IMR-90 (cell line): ENCODE data around the gene GRIA3. TPM values are rescaled to one million over a fixed set of nuclear protein-coding genes. Genes with fewer than 3 reads are reported as not detected.

ENCODE experiments used
- ATAC-seq: fragments of 200-7000 bp; cut with Tn5 transposase; 2 replicates; pipeline ENCODE4 v1.9.1; 2020; ENCODE audit warnings: low read depth, mild to moderate bottlenecking, moderate library complexity
- BruUV-seq: library from RNA; stranded (reverse); fragments of 400-500 nt; replicated peaks from 2 replicates; lab custom pipeline; 2021; lab: Mats Ljungman, UMichigan
- CTCF ChIA-PET: fragments of 300-600 bp; formaldehyde crosslinking; extraction: SDS; loops from one replicate; lab custom pipeline; 2021; ENCODE audit warnings: antibody characterized with exemption; lab: Yijun Ruan, JAX
- POLR2A ChIA-PET: fragments of 300-600 bp; sonication (Branson Sonifier 250); formaldehyde crosslinking; loops from one replicate; lab custom pipeline; 2022; ENCODE audit warnings: antibody characterized with exemption; ENCODE audit not compliant: unreplicated experiment; lab: Charles Lee
- DNase-seq: peaks from one replicate; pipeline ENCODE4 v3.0.0; 2013
- H2AFZ ChIP-seq: replicated peaks from 2 replicates; pipeline ENCODE3; 2013; ENCODE audit warnings: low read length, mild to moderate bottlenecking; ENCODE audit not compliant: poor library complexity
- H2AK5ac ChIP-seq: 2 replicates; pipeline ENCODE4 v1.6.1; 2013; ENCODE audit warnings: low read depth, low read length, inconsistent platforms
- H2AK9ac ChIP-seq: replicated peaks from 2 replicates; pipeline ENCODE3; 2013; ENCODE audit warnings: mild to moderate bottlenecking, low read depth, low read length, moderate library complexity; ENCODE audit not compliant: poor library complexity
- H2BK120ac ChIP-seq: 2 replicates; pipeline ENCODE4 v1.6.1; 2013; ENCODE audit warnings: low read depth, low read length, inconsistent platforms
- H2BK15ac ChIP-seq: 3 replicates; pipeline ENCODE4 v1.6.1; 2013; ENCODE audit warnings: low read depth, low read length, inconsistent platforms
- H2BK20ac ChIP-seq: 2 replicates; pipeline ENCODE4 v1.6.1; 2013; ENCODE audit warnings: low read depth, mild to moderate bottlenecking, inconsistent platforms, low read length, moderate library complexity
- H2BK5ac ChIP-seq: 2 replicates; pipeline ENCODE4 v1.6.1; 2013; ENCODE audit warnings: mild to moderate bottlenecking, low read depth, low read length, inconsistent platforms; ENCODE audit not compliant: poor library complexity, severe bottlenecking
- H3K14ac ChIP-seq: replicated peaks from 2 replicates; pipeline ENCODE4 v1.6.1; 2013; ENCODE audit warnings: low read depth, low read length, inconsistent platforms
- H3K18ac ChIP-seq: 2 replicates; pipeline ENCODE4 v1.6.1; 2013; ENCODE audit warnings: low read depth, low read length, control low read depth
- H3K23ac ChIP-seq: 2 replicates; pipeline ENCODE4 v1.6.1; 2013; ENCODE audit warnings: low read depth, low read length, inconsistent platforms
- H3K27ac ChIP-seq: 2 replicates; pipeline ENCODE4 v1.5.1; 2013; ENCODE audit warnings: mild to moderate bottlenecking, control low read depth, low read length; ENCODE audit not compliant: insufficient read depth
- H3K27me3 ChIP-seq: 2 replicates; pipeline ENCODE4 v1.6.1; 2013; ENCODE audit warnings: low read length; ENCODE audit not compliant: control insufficient read depth, insufficient read depth
- H3K36me3 ChIP-seq: 2 replicates; pipeline ENCODE4 v1.6.1; 2013; ENCODE audit warnings: low read length, mixed read lengths; ENCODE audit not compliant: control insufficient read depth, insufficient read depth
- H3K4ac ChIP-seq: 2 replicates; pipeline ENCODE4 v1.6.1; 2013; ENCODE audit warnings: low read depth, low read length, inconsistent platforms
- H3K4me1 ChIP-seq: 2 replicates; pipeline ENCODE4 v1.6.1; 2013; ENCODE audit warnings: low read length, mixed read lengths; ENCODE audit not compliant: control insufficient read depth, insufficient read depth
- H3K4me2 ChIP-seq: 2 replicates; pipeline ENCODE4 v1.6.1; 2013; ENCODE audit warnings: low read depth, mild to moderate bottlenecking, control low read depth, low read length, moderate library complexity
- H3K4me3 ChIP-seq: 2 replicates; pipeline ENCODE4 v1.5.1; 2013; ENCODE audit warnings: low read depth, mild to moderate bottlenecking, control low read depth, low read length, moderate library complexity; ENCODE audit not compliant: insufficient read depth
- H3K56ac ChIP-seq: 2 replicates; pipeline ENCODE4 v1.6.1; 2013; ENCODE audit warnings: low read length, inconsistent platforms; ENCODE audit not compliant: insufficient read depth; ENCODE audit errors: extremely low read depth
- H3K79me1 ChIP-seq, 2 experiments: 2 replicates each; pipeline ENCODE4 v1.6.1; 2013; ENCODE audit warnings: low read length in 2 of 2, inconsistent platforms in 1 of 2, low read depth in 1 of 2
- H3K9ac ChIP-seq: 2 replicates; pipeline ENCODE4 v1.6.1; 2013; ENCODE audit warnings: low read depth, low read length, control low read depth
- H3K9me1 ChIP-seq: 2 replicates; pipeline ENCODE4 v1.6.1; 2013; ENCODE audit warnings: low read length, inconsistent platforms; ENCODE audit not compliant: insufficient read depth
- H3K9me3 ChIP-seq: 2 replicates; pipeline ENCODE4 v1.6.1; 2013; ENCODE audit warnings: low read length; ENCODE audit not compliant: control insufficient read depth, insufficient read depth
- H4K20me1 ChIP-seq: 2 replicates; pipeline ENCODE4 v1.6.1; 2013; ENCODE audit warnings: low read length, inconsistent platforms; ENCODE audit not compliant: insufficient read depth
- H4K5ac ChIP-seq: 2 replicates; pipeline ENCODE4 v1.6.1; 2013; ENCODE audit warnings: mild to moderate bottlenecking, low read depth, low read length, control low read depth
- H4K8ac ChIP-seq, 2 experiments: 2 replicates each; pipeline ENCODE4 v1.6.1; 2013; ENCODE audit warnings: low read depth in 2 of 2, low read length in 2 of 2, control low read depth in 1 of 2, inconsistent platforms in 1 of 2
- H4K91ac ChIP-seq: 2 replicates; pipeline ENCODE4 v1.6.1; 2013; ENCODE audit warnings: low read depth, low read length, inconsistent platforms; ENCODE audit not compliant: insufficient read depth
- BHLHE40 ChIP-seq: fragments of 150-350 bp; IDR thresholded peaks from 2 replicates; pipeline ENCODE4 v1.6.1; 2016; ENCODE audit warnings: mild to moderate bottlenecking, low read depth, low read length
- CEBPB ChIP-seq: IDR thresholded peaks from 2 replicates; pipeline ENCODE4 v1.6.1; 2012; ENCODE audit warnings: low read depth, low read length, improper control_type of control experiment
- CHD1 ChIP-seq: IDR thresholded peaks from 2 replicates; pipeline ENCODE4 v1.6.1; 2012; ENCODE audit warnings: low read depth, low read length, improper control_type of control experiment
- CTCF ChIP-seq: conservative IDR thresholded peaks from 2 replicates; pipeline ENCODE4 v1.5.1; 2012; ENCODE audit warnings: mild to moderate bottlenecking, low read depth, low read length, improper control_type of control experiment
- ELK1 ChIP-seq: fragments of 150-350 bp; IDR thresholded peaks from 2 replicates; pipeline ENCODE4 v1.6.1; 2016; ENCODE audit warnings: low read depth, mild to moderate bottlenecking, low read length, moderate library complexity, borderline replicate concordance
- FOS ChIP-seq: fragments of 150-350 bp; IDR thresholded peaks from 2 replicates; pipeline ENCODE4 v1.6.1; 2016; ENCODE audit warnings: low read depth, low read length
- MAFK ChIP-seq: IDR thresholded peaks from 2 replicates; pipeline ENCODE4 v1.6.1; 2012; ENCODE audit warnings: low read depth, low read length, improper control_type of control experiment
- MAZ ChIP-seq: IDR thresholded peaks from 2 replicates; pipeline ENCODE4 v1.6.1; 2012; ENCODE audit warnings: low read depth, mild to moderate bottlenecking, low read length, improper control_type of control experiment, moderate library complexity, borderline replicate concordance
- MXI1 ChIP-seq: IDR thresholded peaks from 2 replicates; pipeline ENCODE4 v1.6.1; 2012; ENCODE audit warnings: low read depth, mild to moderate bottlenecking, low read length, moderate library complexity, borderline replicate concordance
- NFE2L2 ChIP-seq: fragments of 150-350 bp; IDR thresholded peaks from 2 replicates; pipeline ENCODE4 v1.6.1; 2016; ENCODE audit warnings: low read depth, mild to moderate bottlenecking, low read length
- POLR2A ChIP-seq: IDR thresholded peaks from 2 replicates; pipeline ENCODE4 v1.6.1; 2012; ENCODE audit warnings: mild to moderate bottlenecking, low read depth, low read length
- RAD21 ChIP-seq: IDR thresholded peaks from 2 replicates; pipeline ENCODE4 v1.6.1; 2012; ENCODE audit warnings: low read length, improper control_type of control experiment
- RCOR1 ChIP-seq: IDR thresholded peaks from 2 replicates; pipeline ENCODE4 v1.6.1; 2012; ENCODE audit warnings: mild to moderate bottlenecking, low read length, improper control_type of control experiment; ENCODE audit not compliant: insufficient replicate concordance
- RFX5 ChIP-seq: IDR thresholded peaks from 2 replicates; pipeline ENCODE4 v1.8.0; 2012; ENCODE audit warnings: low read depth, mild to moderate bottlenecking, low read length, moderate library complexity
- SMC3 ChIP-seq: fragments of 150-350 bp; IDR thresholded peaks from 2 replicates; pipeline ENCODE4 v1.6.1; 2016; ENCODE audit warnings: low read depth, mild to moderate bottlenecking, antibody characterized with exemption, low read length, moderate library complexity
- USF2 ChIP-seq: fragments of 150-350 bp; IDR thresholded peaks from 2 replicates; pipeline ENCODE4 v1.6.1; 2017; ENCODE audit warnings: mild to moderate bottlenecking, antibody characterized with exemption, low read length, low read depth
- WGBS, 2 experiments: methylation state at CpG; one replicate each; pipeline versions ENCODE4 v1.1.5 to v1.1.7; 2013; ENCODE audit warnings: missing lambda C conversion rate in 2 of 2; ENCODE audit not compliant: insufficient read length in 1 of 2; ENCODE audit errors: extremely low coverage in 2 of 2; 5-methylcytosine and 5-hydroxymethylcytosine counted together
- dilution Hi-C: fragments of 300-500 bp; cut with HindIII; formaldehyde crosslinking; loops from one replicate; pipeline ENCODE4 v1.14.3; 2018; ENCODE audit warnings: low sequenced_read_pairs; ENCODE audit not compliant: unreplicated experiment
- in situ Hi-C: fragments of 300-500 bp; cut with MboI; formaldehyde crosslinking; loops from 3 replicates; pipeline ENCODE4 v1.14.3; 2019; ENCODE audit warnings: low sequenced_read_pairs, inconsistent platforms, mixed read lengths
- intact Hi-C: fragments of 100-400 bp; cut with micrococcal nuclease; formaldehyde crosslinking; loops from 2 replicates; pipeline ENCODE4 v1.10.0; 2022
- polyA plus RNA-seq, 3 experiments: library from polyadenylated mRNA; depleted of rRNA; stranded (reverse); fragments of >200 nt; gene quantifications; 2 replicates each; pipeline ENCODE4 v1.2.3, GENCODE V29; 2012; ENCODE audit warnings: low replicate concordance in 1 of 3
- total RNA-seq: library from RNA; depleted of rRNA; stranded (reverse); fragments of >200 nt; gene quantifications from 2 replicates; pipeline ENCODE4 v1.2.3, GENCODE V29; 2012

Gene GRIA3
- total and polyA plus RNA-seq, 2 of the 4 experiments (the other 2 are of a cell fraction) = not detected

- Histone ChIP-seq H3K14ac (no peak overlapping the region), H3K56ac (no peak overlapping the region), H3K18ac (no peak overlapping the region), H4K8ac (no peak overlapping the region), H3K9ac (no peak overlapping the region), H3K4me3 (no peak overlapping the region), H2AK5ac (no peak overlapping the region), H3K36me3 (no peaks in the 10 kb centered on the region), H2BK5ac (no peak overlapping the region), H4K5ac (no peak overlapping the region), H2BK20ac (no peak overlapping the region), H3K9me3 (no peaks in the 10 kb centered on the region), H2AK9ac (no peak overlapping the region), H3K23ac (no peak overlapping the region), H4K20me1 (no peaks in the 10 kb centered on the region), H2BK120ac (no peak overlapping the region), H3K79me1 (no peaks in the 10 kb centered on the region), H3K9me1 (no peaks in the 10 kb centered on the region), H3K4ac (no peak overlapping the region), H3K4me2 (no peak overlapping the region), H3K4me1 (no peaks in the 10 kb centered on the region), H3K27ac (no peak overlapping the region), H2AFZ (no peak overlapping the region), H2BK15ac (no peak overlapping the region), H4K91ac (no peak overlapping the region), H3K27me3 (no peaks in the 10 kb centered on the region)
- CTCF ChIA-PET = no interaction called here
- dilution Hi-C loops = no loop called here
- ATAC-seq (no peak), DNase-seq (no peak)
- no TSS peak for BruUV-seq
- POLR2A ChIA-PET = no interaction called here
- intact Hi-C loops = no loop called here
- TF ChIP-seq MXI1 = no peak
- TF ChIP-seq USF2 = no peak
- no peak for TF ChIP-seq FOS
- no peak for TF ChIP-seq BHLHE40
- TF ChIP-seq MAZ = no peak
- TF ChIP-seq RCOR1 = no peak
- no peak for TF ChIP-seq ELK1
- no peak for TF ChIP-seq NFE2L2
- no peak for TF ChIP-seq CEBPB
- TF ChIP-seq RAD21 = no peak
- TF ChIP-seq CHD1 = no peak
- TF ChIP-seq POLR2A = no peak
- TF ChIP-seq RFX5 = no peak
- TF ChIP-seq SMC3 = no peak
- no peak for TF ChIP-seq CTCF
- no peak for TF ChIP-seq MAFK
- WGBS, 2 experiments = no CpG with 5 or more reads among the region's 1 CpG
- in situ Hi-C loops = no loop called here
Observed at GRCh38 chrX:123223409-123223808, 39.3 kb downstream of the GRIA3 start.
